B cell (primary cell): ENCODE results near the gene KCNH1. TPM values are rescaled to one million over a fixed set of nuclear protein-coding genes. Genes with fewer than 3 reads are reported as not detected.

ENCODE experiments used
- ATAC-seq: fragments of 200-7000 bp; cut with Tn5 transposase; one replicate; pipeline ENCODE4 v1.10.0; 2021; ENCODE audit warnings: low read depth, mild to moderate bottlenecking, moderate number of reproducible peaks, moderate library complexity
- CTCF ChIA-PET: fragments of 350-600 bp; sonication (Branson Sonifier 250); formaldehyde crosslinking; loops from one replicate; lab custom pipeline; 2021; ENCODE audit warnings: antibody characterized with exemption, inconsistent platforms; lab: Charles Lee
- POLR2A ChIA-PET: fragments of 350-600 bp; sonication (Branson Sonifier 250); formaldehyde crosslinking; loops from one replicate; lab custom pipeline; 2021; ENCODE audit warnings: antibody characterized with exemption; lab: Charles Lee
- DNase-seq: peaks from one replicate; pipeline ENCODE4 v3.0.0; 2013
- H2AFZ ChIP-seq: 2 replicates; pipeline ENCODE4 v1.6.1; 2012; ENCODE audit warnings: mild to moderate bottlenecking, low read depth, low read length; ENCODE audit not compliant: insufficient read depth, poor library complexity, severe bottlenecking
- H3K27ac ChIP-seq, 2 donors: 1 replicate in 1 of 2; 2 replicates in 1 of 2; pipeline ENCODE4 v1.5.1; 2012 to 2013; ENCODE audit warnings: low read length in 2 of 2, mild to moderate bottlenecking in 2 of 2, moderate library complexity in 1 of 2
- H3K27me3 ChIP-seq, 4 experiments: fragments of 200-600 bp in 1 of 4; sonication (generic) in 1 of 4; replicated peaks in 1 of 4; 1 replicate in 2 of 4; 2 replicates in 2 of 4; pipeline versions ENCODE4 v1.6.1 to v1.7.0; 2013 to 2016; ENCODE audit warnings: low read length in 3 of 4, mild to moderate bottlenecking in 2 of 4, mixed read lengths in 1 of 4, moderate library complexity in 1 of 4; ENCODE audit not compliant: insufficient read depth in 4 of 4, control insufficient read depth in 3 of 4; ENCODE audit errors: control extremely low read depth in 1 of 4
- H3K36me3 ChIP-seq, 2 experiments: replicated peaks in 1 of 2; 1 replicate in 1 of 2; 2 replicates in 1 of 2; pipeline versions ENCODE4 v1.6.1 to v1.7.1; 2013; ENCODE audit warnings: low read length in 1 of 2; ENCODE audit not compliant: insufficient read depth in 2 of 2, control insufficient read depth in 1 of 2; ENCODE audit errors: control extremely low read depth in 1 of 2, extremely low read depth in 1 of 2
- H3K4me1 ChIP-seq, 2 donors: fragments of 200-600 bp in 1 of 2; sonication (generic) in 1 of 2; 1 replicate in 1 of 2; 2 replicates in 1 of 2; pipeline versions ENCODE4 v1.5.1 to v1.6.1; 2013 to 2017; ENCODE audit warnings: low read length in 2 of 2; ENCODE audit not compliant: control insufficient read depth in 2 of 2, insufficient read depth in 2 of 2
- H3K4me2 ChIP-seq: replicated peaks from 2 replicates; pipeline ENCODE3; 2012; ENCODE audit warnings: mild to moderate bottlenecking, low read depth, low read length; ENCODE audit not compliant: poor library complexity, severe bottlenecking
- H3K4me3 ChIP-seq, 5 experiments: fragments of 200-600 bp in 1 of 5; sonication (generic) in 1 of 5; 1 replicate in 3 of 5; 2 replicates in 2 of 5; pipeline versions ENCODE4 v1.5.1 to v1.7.0; 2011 to 2016; ENCODE audit warnings: low read length in 4 of 5, mild to moderate bottlenecking in 4 of 5, low read depth in 2 of 5, control low read depth in 1 of 5, moderate library complexity in 1 of 5; ENCODE audit not compliant: insufficient read depth in 1 of 5; ENCODE audit errors: control extremely low read depth in 1 of 5, extremely low read depth in 1 of 5
- H3K79me2 ChIP-seq: fragments of 200-600 bp; sonication (generic); one replicate; pipeline ENCODE4 v1.6.0; 2016; ENCODE audit warnings: low read length; ENCODE audit not compliant: control insufficient read depth, insufficient read depth
- H3K9ac ChIP-seq: fragments of 200-600 bp; sonication (generic); 2 replicates; pipeline ENCODE4 v1.6.1; 2017; ENCODE audit warnings: mild to moderate bottlenecking, low read length, moderate library complexity
- H3K9me3 ChIP-seq, 3 donors: one replicate each; pipeline versions ENCODE4 v1.6.1 to v1.7.1; 2013; ENCODE audit warnings: low read length in 2 of 3; ENCODE audit not compliant: control insufficient read depth in 2 of 3, insufficient read depth in 1 of 3; ENCODE audit errors: control extremely low read depth in 1 of 3
- H4K20me1 ChIP-seq: 2 replicates; pipeline ENCODE4 v1.6.0; 2012; ENCODE audit warnings: mild to moderate bottlenecking, low read length; ENCODE audit not compliant: insufficient read depth, control insufficient read depth, poor library complexity, severe bottlenecking
- H3K27ac Mint-ChIP-seq: one replicate; pipeline ENCODE4 v1.8.0; 2021; ENCODE audit warnings: mixed read lengths
- H3K27me3 Mint-ChIP-seq: one replicate; pipeline ENCODE4 v1.8.0; 2021; ENCODE audit warnings: mixed read lengths
- H3K4me1 Mint-ChIP-seq: one replicate; pipeline ENCODE4 v1.8.0; 2021; ENCODE audit warnings: mixed read lengths
- H3K4me3 Mint-ChIP-seq: one replicate; pipeline ENCODE4 v1.8.0; 2021; ENCODE audit warnings: mixed read lengths
- H3K9me3 Mint-ChIP-seq: one replicate; pipeline ENCODE4 v1.8.0; 2022; ENCODE audit warnings: mixed read lengths; ENCODE audit not compliant: insufficient read depth
- EZH2 ChIP-seq: IDR thresholded peaks from 2 replicates; pipeline ENCODE4 v1.6.1; 2012; ENCODE audit warnings: borderline replicate concordance, low read depth, mild to moderate bottlenecking, moderate library complexity, low read length; ENCODE audit not compliant: insufficient read depth, poor library complexity, severe bottlenecking
- WGBS: methylation state at CpG from one replicate; pipeline ENCODE4 v1.1.5; 2013; ENCODE audit warnings: missing lambda C conversion rate; ENCODE audit not compliant: insufficient coverage; 5-methylcytosine and 5-hydroxymethylcytosine counted together
- intact Hi-C: fragments of 100-400 bp; cut with micrococcal nuclease; formaldehyde crosslinking; loops from one replicate; pipeline ENCODE4 v1.10.0; 2022
- polyA plus RNA-seq: library from polyadenylated mRNA; depleted of rRNA; stranded (reverse); fragments of >200 nt; gene quantifications from 2 replicates; pipeline ENCODE4 v1.2.3, GENCODE V29; 2012
- total RNA-seq, 2 donors: library from RNA; stranded (reverse); fragments of 120-200 nt in 1 of 2; gene quantifications; 1 replicate in 1 of 2; 2 replicates in 1 of 2; pipeline versions ENCODE4 v1.2.3 to v1.2.4, GENCODE V29; 2013 to 2022
- TF ChIP-seq, protein P1 (sequence below): fragments of 200-600 bp; IDR thresholded peaks from one replicate; pipeline ENCODE4 v1.8.0; 2022; ENCODE audit warnings: antibody characterized with exemption, mild to moderate bottlenecking

Gene KCNH1
- total and polyA plus RNA-seq, 2 donors (not counting 1 experiment from before 2014, with no cell fraction given) = not detected

- Histone ChIP-seq H3K9ac (no peak overlapping the region), H3K79me2 (no peaks in the 10 kb centered on the region), H4K20me1 (no peaks in the 10 kb centered on the region), H3K27ac (no peak overlapping the region), H3K4me2 (no peak overlapping the region), H3K4me1 (no peaks in the 10 kb centered on the region), H2AFZ (no peak overlapping the region), H3K4me3 (no peak overlapping the region), H3K36me3 (no peaks in the 10 kb centered on the region), H3K9me3 (peaks cover 0 to under 1% (median 0%) of the 10 kb centered on the region in 3 donors), H3K27me3 (no peaks in the 10 kb centered on the region)
- intact Hi-C loops = no loop called here
- TF ChIP-seq, protein P1, sequence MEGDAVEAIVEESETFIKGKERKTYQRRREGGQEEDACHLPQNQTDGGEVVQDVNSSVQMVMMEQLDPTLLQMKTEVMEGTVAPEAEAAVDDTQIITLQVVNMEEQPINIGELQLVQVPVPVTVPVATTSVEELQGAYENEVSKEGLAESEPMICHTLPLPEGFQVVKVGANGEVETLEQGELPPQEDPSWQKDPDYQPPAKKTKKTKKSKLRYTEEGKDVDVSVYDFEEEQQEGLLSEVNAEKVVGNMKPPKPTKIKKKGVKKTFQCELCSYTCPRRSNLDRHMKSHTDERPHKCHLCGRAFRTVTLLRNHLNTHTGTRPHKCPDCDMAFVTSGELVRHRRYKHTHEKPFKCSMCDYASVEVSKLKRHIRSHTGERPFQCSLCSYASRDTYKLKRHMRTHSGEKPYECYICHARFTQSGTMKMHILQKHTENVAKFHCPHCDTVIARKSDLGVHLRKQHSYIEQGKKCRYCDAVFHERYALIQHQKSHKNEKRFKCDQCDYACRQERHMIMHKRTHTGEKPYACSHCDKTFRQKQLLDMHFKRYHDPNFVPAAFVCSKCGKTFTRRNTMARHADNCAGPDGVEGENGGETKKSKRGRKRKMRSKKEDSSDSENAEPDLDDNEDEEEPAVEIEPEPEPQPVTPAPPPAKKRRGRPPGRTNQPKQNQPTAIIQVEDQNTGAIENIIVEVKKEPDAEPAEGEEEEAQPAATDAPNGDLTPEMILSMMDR = no peak
- no peak for TF ChIP-seq EZH2
- Mint-ChIP-seq H3K27ac (no peak overlapping the region), H3K4me3 (no peak overlapping the region), H3K9me3 (no peaks in the 10 kb centered on the region), H3K27me3 (no peaks in the 10 kb centered on the region), H3K4me1 (no peaks in the 10 kb centered on the region)
- DNase-seq (no peak), ATAC-seq (no peak)
- ChIA-PET CTCF (no interaction called here), POLR2A (no interaction called here)
Measured at GRCh38 chr1:210937846-210938245, 196.1 kb downstream of the KCNH1 start.

DNA sequence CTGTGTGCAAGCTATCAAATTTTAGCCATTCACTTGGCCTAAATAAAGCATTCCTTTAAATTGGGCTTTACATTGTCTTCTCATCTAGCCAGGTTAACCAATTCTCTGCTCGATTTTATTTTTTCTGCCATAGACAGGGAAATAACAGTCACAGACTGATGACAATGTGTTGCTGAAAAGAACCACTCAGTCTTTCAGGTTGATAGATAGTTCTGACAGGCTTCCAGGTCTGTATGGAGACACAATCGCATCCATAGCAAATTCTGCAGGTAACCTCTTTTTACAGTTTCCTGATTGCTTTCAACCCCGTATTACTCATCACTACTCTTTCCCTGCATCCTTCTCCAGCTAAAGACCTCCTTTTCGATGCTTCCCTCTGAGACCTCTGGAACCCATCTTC lies 198.0 kb downstream of the KCNH1 start:
- no peaks in the 10 kb centered on the region for H3K9me3 Mint-ChIP-seq
- ATAC-seq (no peak), DNase-seq (no peak)
- Histone ChIP-seq H3K9ac (no peak overlapping the region), H3K4me3 (no peak overlapping the region), H3K79me2 (no peaks in the 10 kb centered on the region), H3K4me1 (no peaks in the 10 kb centered on the region), H3K27me3 (no peaks in the 10 kb centered on the region), H3K4me2 (no peak overlapping the region), H2AFZ (no peak overlapping the region), H3K36me3 (no peaks in the 10 kb centered on the region), H3K9me3 (peaks cover 0 to 2% (median 0%) of the 10 kb centered on the region in 3 donors), H4K20me1 (no peaks in the 10 kb centered on the region), H3K27ac (no peak overlapping the region)
- no peak overlapping the region for H3K27ac Mint-ChIP-seq
- CTCF ChIA-PET = no interaction called here
- POLR2A ChIA-PET = no interaction called here
- 66% methylated on average over 3 of the region's 4 CpGs for WGBS
- H3K27me3 Mint-ChIP-seq = no peaks in the 10 kb centered on the region
- TF ChIP-seq EZH2 = no peak
- TF ChIP-seq, protein P1 = no peak
- no peak overlapping the region for H3K4me3 Mint-ChIP-seq
- H3K4me1 Mint-ChIP-seq = no peaks in the 10 kb centered on the region
- intact Hi-C loops = no loop called here
